Measurements from ENCODE around the gene MAGED1. TPM values are rescaled to one million over a fixed set of nuclear protein-coding genes. Genes with fewer than 3 reads are reported as not detected.

MAGED1 gene, protein sequence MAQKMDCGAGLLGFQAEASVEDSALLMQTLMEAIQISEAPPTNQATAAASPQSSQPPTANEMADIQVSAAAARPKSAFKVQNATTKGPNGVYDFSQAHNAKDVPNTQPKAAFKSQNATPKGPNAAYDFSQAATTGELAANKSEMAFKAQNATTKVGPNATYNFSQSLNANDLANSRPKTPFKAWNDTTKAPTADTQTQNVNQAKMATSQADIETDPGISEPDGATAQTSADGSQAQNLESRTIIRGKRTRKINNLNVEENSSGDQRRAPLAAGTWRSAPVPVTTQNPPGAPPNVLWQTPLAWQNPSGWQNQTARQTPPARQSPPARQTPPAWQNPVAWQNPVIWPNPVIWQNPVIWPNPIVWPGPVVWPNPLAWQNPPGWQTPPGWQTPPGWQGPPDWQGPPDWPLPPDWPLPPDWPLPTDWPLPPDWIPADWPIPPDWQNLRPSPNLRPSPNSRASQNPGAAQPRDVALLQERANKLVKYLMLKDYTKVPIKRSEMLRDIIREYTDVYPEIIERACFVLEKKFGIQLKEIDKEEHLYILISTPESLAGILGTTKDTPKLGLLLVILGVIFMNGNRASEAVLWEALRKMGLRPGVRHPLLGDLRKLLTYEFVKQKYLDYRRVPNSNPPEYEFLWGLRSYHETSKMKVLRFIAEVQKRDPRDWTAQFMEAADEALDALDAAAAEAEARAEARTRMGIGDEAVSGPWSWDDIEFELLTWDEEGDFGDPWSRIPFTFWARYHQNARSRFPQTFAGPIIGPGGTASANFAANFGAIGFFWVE
- 206 and 210 TPM in 2 replicates for total RNA-seq

DNA sequence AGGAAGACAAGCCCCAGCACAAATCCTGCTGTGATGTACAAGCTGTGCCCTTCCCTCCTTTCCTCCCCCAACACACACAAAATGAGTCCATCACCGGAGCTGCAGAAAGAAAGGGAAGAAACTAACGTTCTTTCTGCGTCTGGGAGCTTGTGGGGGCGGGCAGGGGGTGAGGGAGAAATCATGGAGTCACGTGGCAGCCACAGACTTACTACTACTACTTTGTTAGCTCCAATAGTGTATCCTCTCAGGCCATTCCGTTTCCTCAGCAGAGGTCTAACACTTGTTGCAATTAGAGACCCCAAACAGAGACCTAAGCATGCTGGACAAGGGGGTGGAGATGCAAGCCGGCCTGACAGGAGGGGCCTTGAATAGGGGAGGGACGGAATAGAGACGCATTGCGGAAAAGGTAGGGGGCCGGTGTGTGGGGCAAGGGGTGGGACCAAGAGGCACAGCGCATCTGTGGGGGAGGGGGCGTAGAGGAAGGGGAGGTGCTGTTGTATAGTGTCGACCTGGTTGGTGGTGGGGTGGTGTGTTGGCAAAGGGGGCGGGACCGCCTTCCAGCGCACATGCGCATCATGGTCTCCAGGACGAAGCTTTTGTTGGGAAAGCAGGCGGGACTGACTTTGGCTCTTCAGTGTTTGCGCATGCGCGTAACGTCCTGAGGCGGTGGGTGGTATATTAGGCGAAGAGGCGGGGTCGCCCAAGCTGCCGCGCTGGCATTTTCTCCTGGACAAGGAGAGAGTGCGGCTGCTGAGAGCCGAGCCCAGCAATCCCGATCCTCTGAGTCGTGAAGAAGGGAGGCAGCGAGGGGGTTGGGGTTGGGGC is at the start of gene MAGED1:
TSS of gene MAGED1 (plus strand) at position 703 of the 825 bp plus-strand sequence. CDS start 682 bp downstream, outside the sequence.

Other genes starting within 250 kb of the MAGED1 start
- not detected in 2 replicates for gene CENPVL2, start 210.8 kb upstream of the MAGED1 start, total RNA-seq
- gene CENPVL1, start 183.1 kb upstream of the MAGED1 start, total RNA-seq: not detected in 2 replicates
- 9.3 and 11.2 TPM in 2 replicates for gene GSPT2, start 150.2 kb upstream of the MAGED1 start, total RNA-seq
- gene MAGED4B, start 175.6 kb downstream of the MAGED1 start, total RNA-seq: 44.5 and 53.1 TPM in 2 replicates

All from smooth muscle cell of trachea (primary cell).